Stimulated activated naive CD8-positive, alpha-beta T cell treated with anti-CD3 and anti-CD28 coated beads, Interleukin-15, Interleukin-2, amounts not matched to agents 100 ng/mL and 50 ng/mL, for 24 hours (primary cell): ENCODE measurements around the gene MTA1.
A peak's percentile ranks its signal among the peaks of the same experiment; 100 is the strongest.

Source experiments
- H3K27ac Mint-ChIP-seq: one replicate; pipeline ENCODE4 v1.8.0; 2021; ENCODE audit warnings: mild to moderate bottlenecking, mixed read lengths
- H3K27me3 Mint-ChIP-seq: one replicate; pipeline ENCODE4 v1.8.0; 2021; ENCODE audit warnings: mixed read lengths
- H3K36me3 Mint-ChIP-seq: one replicate; pipeline ENCODE4 v1.8.0; 2021; ENCODE audit warnings: low read depth, mixed read lengths
- H3K4me1 Mint-ChIP-seq: one replicate; pipeline ENCODE4 v1.8.0; 2021; ENCODE audit warnings: low read depth, mixed read lengths
- H3K4me3 Mint-ChIP-seq: one replicate; pipeline ENCODE4 v1.8.0; 2021; ENCODE audit warnings: mild to moderate bottlenecking, mixed read lengths
- H3K9me3 Mint-ChIP-seq: one replicate; pipeline ENCODE4 v1.8.0; 2021; ENCODE audit warnings: mixed read lengths

Gene MTA1

DNA sequence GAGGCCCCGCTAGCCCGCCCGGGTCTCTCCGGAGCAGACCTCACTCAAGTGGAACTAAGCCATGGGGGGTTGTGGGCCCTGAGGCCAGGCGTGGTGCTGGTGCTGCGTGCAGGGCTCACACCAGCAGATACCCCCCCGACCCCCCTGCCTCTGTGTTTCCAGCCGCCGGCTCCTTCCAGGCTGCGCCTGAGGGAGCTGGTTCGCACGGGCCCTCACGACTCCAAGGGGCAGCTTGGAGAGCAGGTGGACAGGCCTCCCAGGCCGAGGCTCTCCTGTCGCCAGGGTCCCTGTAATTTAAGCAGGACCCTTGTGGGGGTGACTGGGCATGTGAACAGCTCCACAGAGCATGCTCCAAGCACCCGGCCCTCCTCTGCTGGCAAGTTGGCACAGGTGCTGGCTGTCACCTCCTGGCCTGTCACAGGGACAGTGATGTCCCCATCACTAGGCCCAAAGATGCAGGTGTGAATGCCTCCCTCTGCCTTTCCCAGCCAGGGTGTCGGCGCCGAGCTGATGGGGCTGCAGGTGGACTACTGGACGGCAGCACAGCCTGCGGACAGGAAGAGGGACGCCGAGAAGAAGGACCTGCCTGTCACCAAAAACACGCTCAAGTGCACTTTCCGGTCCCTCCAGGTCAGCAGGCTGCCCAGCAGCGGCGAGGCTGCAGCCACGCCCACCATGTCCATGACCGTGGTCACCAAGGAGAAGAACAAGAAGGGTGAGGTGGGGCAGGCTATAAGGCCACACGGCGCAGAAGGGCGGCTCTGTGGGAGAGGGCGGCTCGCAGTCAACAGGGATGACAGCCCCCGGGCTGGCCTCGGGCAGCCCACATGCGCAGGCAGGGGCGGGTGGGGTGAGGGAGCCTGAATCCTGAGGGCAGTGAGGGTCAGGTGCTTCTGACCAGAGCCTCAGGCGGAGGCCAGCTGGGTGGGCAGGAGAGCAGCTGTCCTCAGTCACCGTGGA, 27.2 kb upstream of the MTA1 start:
- Mint-ChIP-seq H3K9me3 (no peaks in the 10 kb centered on the region), H3K36me3 (no peaks in the 10 kb centered on the region), H3K27me3 (no peaks in the 10 kb centered on the region), H3K4me1 (peaks cover 10% of the 10 kb centered on the region), H3K27ac (no peak overlapping the region), H3K4me3 (no peak overlapping the region)

GRCh38 chr14:105393151-105393550, 26.5 kb upstream of the MTA1 start:
- H3K36me3 Mint-ChIP-seq: no peaks in the 10 kb centered on the region
- peaks cover 15% of the 10 kb centered on the region for H3K4me1 Mint-ChIP-seq
- no peak overlapping the region for H3K4me3 Mint-ChIP-seq
- no peak overlapping the region for H3K27ac Mint-ChIP-seq
- no peaks in the 10 kb centered on the region for H3K9me3 Mint-ChIP-seq
- no peaks in the 10 kb centered on the region for H3K27me3 Mint-ChIP-seq

- H3K27me3 Mint-ChIP-seq: no peaks in the 10 kb centered on the region
Observed at GRCh38 chr14:105394714-105395537, 24.7 kb upstream of the MTA1 start.

GRCh38 chr14:105395538-105395854, 24.1 kb upstream of the MTA1 start:
- H3K4me3 Mint-ChIP-seq: no peak overlapping the region
- no peak overlapping the region for H3K27ac Mint-ChIP-seq
- no peaks in the 10 kb centered on the region for H3K27me3 Mint-ChIP-seq
- H3K9me3 Mint-ChIP-seq: peaks cover 3% of the 10 kb centered on the region
- H3K36me3 Mint-ChIP-seq: peaks cover 13% of the 10 kb centered on the region
- peaks cover 25% of the 10 kb centered on the region for H3K4me1 Mint-ChIP-seq

More at GRCh38 chr14:105394714-105395537, 24.7 kb upstream of the MTA1 start:
- Mint-ChIP-seq H3K36me3 (peaks cover 8% of the 10 kb centered on the region), H3K9me3 (no peaks in the 10 kb centered on the region), H3K27ac (no peak overlapping the region), H3K4me1 (peaks cover 25% of the 10 kb centered on the region), H3K4me3 (no peak overlapping the region)

- peak overlapping the region; percentile 75 for H3K4me3 Mint-ChIP-seq
- no peaks in the 10 kb centered on the region for H3K27me3 Mint-ChIP-seq
- H3K27ac Mint-ChIP-seq: peak overlapping the region; percentile 71
- peaks cover 27% of the 10 kb centered on the region for H3K4me1 Mint-ChIP-seq
- peaks cover 14% of the 10 kb centered on the region for H3K9me3 Mint-ChIP-seq
- peaks cover 29% of the 10 kb centered on the region for H3K36me3 Mint-ChIP-seq
Observed at GRCh38 chr14:105397350-105397931, 22.2 kb upstream of the MTA1 start.

- Mint-ChIP-seq H3K27me3 (no peaks in the 10 kb centered on the region), H3K27ac (peak within 1 kb of the TSS; percentile 90), H3K4me1 (peaks cover 27% of the 10 kb centered on the region), H3K36me3 (peaks cover 33% of the 10 kb centered on the region), H3K4me3 (peak within 1 kb of the TSS; percentile 90), H3K9me3 (peaks cover 14% of the 10 kb centered on the region)
Observed at GRCh38 chr14:105398044-105398725, 21.4 kb upstream of the MTA1 start, which contains the start of gene TEX22. Gene TEX22, plus strand, starts transcription at chr14:105398538. Its CDS starts 803 bp downstream, at chr14:105399341.

DNA sequence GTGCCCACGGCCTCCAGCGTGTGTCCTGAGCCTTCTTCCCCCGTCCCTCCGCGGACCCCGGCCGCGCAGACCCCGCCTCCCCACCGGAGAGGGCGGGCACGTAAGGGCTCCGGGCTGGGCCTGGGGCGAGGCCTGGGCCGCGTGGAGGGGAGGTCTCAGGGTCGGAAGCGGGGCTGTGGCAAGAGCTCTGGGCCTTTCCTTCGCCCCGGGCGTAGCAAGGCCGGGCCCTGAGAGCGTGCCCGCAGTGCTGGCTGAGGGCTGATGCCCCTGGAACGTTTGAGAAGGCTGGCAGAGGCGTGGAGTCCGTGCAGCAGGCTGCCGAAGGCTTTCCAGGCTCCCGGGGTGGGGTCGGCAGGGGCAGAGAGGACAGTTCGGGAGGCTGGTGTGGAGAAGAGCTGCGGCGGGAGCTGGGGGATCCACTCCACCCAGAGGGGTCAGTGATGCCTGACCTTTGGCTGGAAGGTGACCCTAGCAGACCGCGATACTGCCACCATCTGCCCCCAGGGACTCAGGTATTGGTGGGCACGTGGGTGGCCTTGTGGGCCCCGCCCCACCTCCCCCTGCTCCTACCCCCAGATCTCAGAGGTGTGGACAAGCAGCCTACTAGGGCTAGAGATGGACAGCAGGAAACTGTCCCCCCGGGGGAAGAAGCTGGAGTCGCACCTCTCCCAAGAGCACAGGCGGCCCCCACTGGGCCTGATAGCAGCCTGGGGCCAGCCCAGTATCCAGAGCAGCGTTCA, 20.7 kb upstream of the MTA1 start:
- Mint-ChIP-seq H3K36me3 (peaks cover 33% of the 10 kb centered on the region), H3K27ac (peak overlapping the region; percentile 90), H3K27me3 (no peaks in the 10 kb centered on the region), H3K4me3 (peak overlapping the region; percentile 90), H3K9me3 (peaks cover 14% of the 10 kb centered on the region), H3K4me1 (peaks cover 29% of the 10 kb centered on the region)

DNA sequence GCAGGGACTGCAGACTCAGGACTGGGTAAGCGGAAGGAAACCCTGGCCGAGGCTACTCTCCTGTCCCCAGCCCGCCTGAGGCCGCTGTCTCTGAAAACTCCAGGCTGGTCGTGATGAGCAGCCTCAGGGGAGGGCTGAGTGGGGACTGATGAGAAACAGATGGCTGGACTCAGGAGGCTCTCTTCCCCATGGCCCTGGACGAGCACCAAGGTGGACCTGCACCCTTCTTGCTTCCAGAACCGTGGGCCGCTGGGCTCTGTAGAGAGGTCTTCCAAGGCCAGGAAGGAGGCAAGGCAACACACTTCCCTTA, 20.2 kb upstream of the MTA1 start:
- peak overlapping the region; percentile 90 for H3K27ac Mint-ChIP-seq
- H3K4me1 Mint-ChIP-seq: peaks cover 34% of the 10 kb centered on the region
- H3K9me3 Mint-ChIP-seq: peaks cover 14% of the 10 kb centered on the region
- no peaks in the 10 kb centered on the region for H3K27me3 Mint-ChIP-seq
- peaks cover 33% of the 10 kb centered on the region for H3K36me3 Mint-ChIP-seq
- H3K4me3 Mint-ChIP-seq: peak overlapping the region; percentile 90

DNA sequence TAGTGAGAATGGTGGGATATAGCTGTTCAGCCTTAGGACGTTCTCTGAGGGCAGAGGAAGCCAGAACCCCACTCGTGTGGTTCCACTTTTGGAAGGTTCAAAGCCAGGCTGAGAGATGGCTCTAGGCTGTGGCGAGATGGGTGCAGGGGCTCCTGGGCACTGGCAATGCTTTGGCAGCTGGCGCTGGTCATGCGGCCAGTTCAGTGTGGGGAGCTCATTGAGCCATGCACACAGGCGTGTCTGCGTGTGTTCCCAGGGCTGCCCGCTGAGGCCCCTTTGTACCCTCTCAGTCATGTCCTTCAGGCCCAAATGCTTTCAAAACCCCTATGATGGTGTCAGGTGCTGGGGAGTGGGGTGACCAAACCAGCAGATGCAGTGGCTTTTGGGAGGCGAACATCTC, 19.6 kb upstream of the MTA1 start:
- H3K27ac Mint-ChIP-seq: no peak overlapping the region
- peaks cover 14% of the 10 kb centered on the region for H3K9me3 Mint-ChIP-seq
- no peaks in the 10 kb centered on the region for H3K27me3 Mint-ChIP-seq
- peaks cover 33% of the 10 kb centered on the region for H3K36me3 Mint-ChIP-seq
- H3K4me1 Mint-ChIP-seq: peaks cover 40% of the 10 kb centered on the region
- peak overlapping the region; percentile 90 for H3K4me3 Mint-ChIP-seq

DNA sequence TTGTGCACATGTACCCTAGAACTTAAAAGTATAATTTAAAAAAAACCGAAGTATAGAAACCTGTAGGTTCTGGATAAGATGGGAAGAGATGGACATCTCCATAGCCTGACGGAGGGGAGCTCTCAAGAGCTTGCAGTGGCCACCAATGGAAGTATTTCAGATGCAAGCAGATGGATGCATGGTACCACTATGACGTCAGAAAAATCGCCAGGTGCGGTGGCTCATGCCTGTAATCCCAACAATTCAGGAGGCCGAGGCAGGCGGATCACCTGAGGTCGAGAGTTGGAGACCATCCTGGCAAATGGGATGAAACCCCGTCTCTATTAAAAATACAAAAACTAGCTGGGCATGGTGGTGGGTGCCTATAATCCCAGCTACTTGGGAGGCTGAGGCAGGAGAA, 17.9 kb upstream of the MTA1 start:
- no peak overlapping the region for H3K4me3 Mint-ChIP-seq
- no peak overlapping the region for H3K27ac Mint-ChIP-seq
- peaks cover 41% of the 10 kb centered on the region for H3K4me1 Mint-ChIP-seq
- H3K36me3 Mint-ChIP-seq: peaks cover 33% of the 10 kb centered on the region
- H3K9me3 Mint-ChIP-seq: peaks cover 14% of the 10 kb centered on the region
- no peaks in the 10 kb centered on the region for H3K27me3 Mint-ChIP-seq

GRCh38 chr14:105408592-105408991, 11.0 kb upstream of the MTA1 start:
- H3K4me1 Mint-ChIP-seq: peaks cover 13% of the 10 kb centered on the region
- no peaks in the 10 kb centered on the region for H3K9me3 Mint-ChIP-seq
- H3K27ac Mint-ChIP-seq: no peak overlapping the region
- H3K4me3 Mint-ChIP-seq: no peak overlapping the region
- peaks cover 18% of the 10 kb centered on the region for H3K27me3 Mint-ChIP-seq
- H3K36me3 Mint-ChIP-seq: no peaks in the 10 kb centered on the region

DNA sequence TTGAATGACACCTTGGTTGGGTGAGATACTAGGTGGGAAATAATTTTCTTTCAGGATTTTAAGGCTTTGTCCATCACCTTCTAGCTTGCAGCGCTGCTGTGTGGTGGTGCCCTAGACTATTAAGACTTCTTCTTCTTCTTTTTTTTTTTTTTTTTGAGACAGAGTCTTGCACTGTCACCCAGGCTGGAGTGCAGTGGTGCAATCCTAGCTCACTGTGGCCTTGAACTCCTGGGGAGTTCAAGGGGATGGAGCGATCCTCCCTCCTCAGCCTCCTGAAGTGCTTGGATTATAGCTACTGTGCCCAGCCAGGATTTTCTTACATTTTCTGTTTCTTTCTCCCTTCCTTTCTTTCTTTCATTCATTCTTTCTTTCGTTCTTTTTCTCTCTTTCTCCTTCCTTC, 10.3 kb upstream of the MTA1 start:
- Mint-ChIP-seq H3K4me3 (no peak overlapping the region), H3K27ac (no peak overlapping the region), H3K27me3 (peaks cover 25% of the 10 kb centered on the region), H3K36me3 (no peaks in the 10 kb centered on the region), H3K4me1 (peaks cover 7% of the 10 kb centered on the region), H3K9me3 (no peaks in the 10 kb centered on the region)

GRCh38 chr14:105410642-105411016, 9.0 kb upstream of the MTA1 start:
- Mint-ChIP-seq H3K9me3 (no peaks in the 10 kb centered on the region), H3K27me3 (peaks cover 26% of the 10 kb centered on the region), H3K27ac (no peak overlapping the region), H3K36me3 (no peaks in the 10 kb centered on the region), H3K4me1 (peaks cover 5% of the 10 kb centered on the region), H3K4me3 (no peak overlapping the region)
